ENCODE measurements around the gene RPS3. TPM values are rescaled to one million over a fixed set of nuclear protein-coding genes. Genes with fewer than 3 reads are reported as not detected.
A peak's percentile ranks its signal among the peaks of the same experiment; 100 is the strongest.

The RPS3 gene
- total RNA-seq, 4 donors from 2014 or later = 572 to 979 (median 746) TPM

- Histone ChIP-seq H3K27ac (no peak overlapping the region), H3K9me3 (no peaks in the 10 kb centered on the region), H3K4me3 (no peak overlapping the region), H3K27me3 (no peaks in the 10 kb centered on the region), H3K36me3 (no peaks in the 10 kb centered on the region), H3K4me1 (peaks cover 0 to 6% of the 10 kb centered on the region in 2 donors)
- in situ Hi-C loops (cut with MboI; ENCODE audit: low sequenced_read_pairs in 4 of 4) = loop anchor here in 1 of 4 donors (5.0 kb wide), 2 partner anchors 52 to 112 kb away; no protein-coding TSS in a partner anchor
- ATAC-seq (no peak), DNase-seq (no peak)
- TF ChIP-seq POLR2A (IDR thresholded peaks at IDR 0.05) = no peak
- intact Hi-C loops (cut with DNase I; ENCODE audit: low total_unique reads) = loop anchor here (5.0 kb wide), 1 partner anchor 37 kb away; the partner anchor contains the start of gene ARRB1
Observed at GRCh38 chr11:75389276-75389605, 10.1 kb upstream of the RPS3 start.

GRCh38 chr11:75389925-75390324 lies 9.4 kb upstream of the RPS3 start:
- Histone ChIP-seq H3K9me3 (no peaks in the 10 kb centered on the region), H3K4me1 (peaks cover 0 to 6% of the 10 kb centered on the region in 2 donors), H3K4me3 (no peak overlapping the region), H3K27me3 (no peaks in the 10 kb centered on the region), H3K27ac (no peak overlapping the region), H3K36me3 (no peaks in the 10 kb centered on the region)
- in situ Hi-C loops (cut with MboI; ENCODE audit: low sequenced_read_pairs in 4 of 4) (loop anchor here in 1 of 4 donors (5.0 kb wide), 2 partner anchors 53 to 113 kb away; no protein-coding TSS in a partner anchor), intact Hi-C loops (cut with DNase I; ENCODE audit: low total_unique reads) (loop anchor here (5.0 kb wide), 1 partner anchor 38 kb away; the partner anchor contains the start of gene ARRB1)
- TF ChIP-seq CTCF (IDR thresholded peaks at IDR 0.05 in 4 of 5, conservative IDR thresholded peaks at IDR 0.05 in 1 of 5) = no peak
- TF ChIP-seq POLR2A (IDR thresholded peaks at IDR 0.05) = no peak
- DNase-seq = no peak
- ATAC-seq = no peak

- Histone ChIP-seq H3K27me3 (no peaks in the 10 kb centered on the region), H3K9me3 (no peaks in the 10 kb centered on the region), H3K4me1 (no peaks in the 10 kb centered on the region), H3K27ac (no peak overlapping the region), H3K4me3 (no peak overlapping the region), H3K36me3 (no peaks in the 10 kb centered on the region)
- no peak for TF ChIP-seq CTCF (IDR thresholded peaks at IDR 0.05 in 4 of 5, conservative IDR thresholded peaks at IDR 0.05 in 1 of 5)
- no peak for TF ChIP-seq POLR2A (IDR thresholded peaks at IDR 0.05)
- intact Hi-C loops (cut with DNase I; ENCODE audit: low total_unique reads) = no loop called here
- no peak for ATAC-seq
- in situ Hi-C loops (cut with MboI; ENCODE audit: low sequenced_read_pairs in 4 of 4) = no loop called here
- no peak for DNase-seq
Observed at GRCh38 chr11:75394085-75394840, 5.1 kb upstream of the RPS3 start.

DNA sequence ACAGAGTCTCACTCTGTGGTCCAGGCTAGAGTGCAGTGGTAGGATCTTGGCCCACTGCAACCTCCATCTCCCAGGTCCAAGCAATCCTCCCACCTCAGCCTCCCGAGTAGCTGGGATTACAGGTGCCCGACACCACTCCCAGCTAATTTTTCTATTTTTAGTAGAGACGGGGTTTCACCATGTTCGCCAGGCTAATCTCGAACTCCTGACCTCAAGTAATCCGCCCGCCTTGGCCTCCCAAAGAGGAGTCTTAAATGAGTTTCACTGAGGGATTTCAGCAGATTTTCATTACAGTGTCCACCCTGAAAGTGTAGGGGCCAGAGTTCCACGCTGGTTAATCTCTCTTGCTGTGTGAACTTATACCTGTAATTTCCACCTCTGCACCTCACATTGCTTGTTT lies 412 bp upstream of the RPS3 start:
- H3K4me1 ChIP-seq = peaks cover 32% of the 10 kb centered on the region in 2 donors
- peak overlapping the region in 1 of 4 donors; percentile 90 for H3K4me3 ChIP-seq
- peaks cover 0 to 33% of the 10 kb centered on the region in 2 donors for H3K36me3 ChIP-seq
- no peaks in the 10 kb centered on the region for H3K27me3 ChIP-seq
- H3K27ac ChIP-seq = peak overlapping the region in 3 of 4 donors; percentile 90 to 98 (median 94)
- ATAC-seq (no peak), DNase-seq (no peak)
- in situ Hi-C loops (cut with MboI; ENCODE audit: low sequenced_read_pairs in 4 of 4) (no loop called here), intact Hi-C loops (cut with DNase I; ENCODE audit: low total_unique reads) (loop anchor here (2.0 kb wide), 1 partner anchor 128 kb away; no protein-coding TSS in a partner anchor)
- TF ChIP-seq POLR2A (IDR thresholded peaks at IDR 0.05) = no peak
- TF ChIP-seq CTCF (IDR thresholded peaks at IDR 0.05 in 4 of 5, conservative IDR thresholded peaks at IDR 0.05 in 1 of 5) = no peak
- H3K9me3 ChIP-seq = no peaks in the 10 kb centered on the region

GRCh38 chr11:75400146-75400865 lies 988 bp downstream of the RPS3 start:
- H3K9me3 ChIP-seq = no peaks in the 10 kb centered on the region
- no peaks in the 10 kb centered on the region for H3K27me3 ChIP-seq
- H3K27ac ChIP-seq = peak overlapping the region; percentile 90 to 98 (median 92)
- H3K4me3 ChIP-seq = peak overlapping the region; percentile 82 to 99 (median 87)
- intact Hi-C loops (cut with DNase I; ENCODE audit: low total_unique reads) (no loop called here), in situ Hi-C loops (cut with MboI; ENCODE audit: low sequenced_read_pairs in 4 of 4) (no loop called here)
- peaks cover 32% of the 10 kb centered on the region in 2 donors for H3K4me1 ChIP-seq
- H3K36me3 ChIP-seq = peaks cover 5 to 47% of the 10 kb centered on the region in 2 donors
- DNase-seq (no peak), ATAC-seq (peak in 1 of 2 donors; percentile 20)
- TF ChIP-seq CTCF (IDR thresholded peaks at IDR 0.05 in 4 of 5, conservative IDR thresholded peaks at IDR 0.05 in 1 of 5) = no peak
- no peak for TF ChIP-seq POLR2A (IDR thresholded peaks at IDR 0.05)
